ENCODE data around the gene SSTR3. TPM values are rescaled to one million over a fixed set of nuclear protein-coding genes. Genes with fewer than 3 reads are reported as not detected.
"Not testable (repeated sequence)": the region's sequence is repeated elsewhere in the genome, so short reads cannot be mapped to it uniquely, and the experiment has no call there.

The SSTR3 gene
- total and polyA plus RNA-seq, 8 donors = 0.04 to 0.26 (median 0.09) TPM; not detected in 2

DNA sequence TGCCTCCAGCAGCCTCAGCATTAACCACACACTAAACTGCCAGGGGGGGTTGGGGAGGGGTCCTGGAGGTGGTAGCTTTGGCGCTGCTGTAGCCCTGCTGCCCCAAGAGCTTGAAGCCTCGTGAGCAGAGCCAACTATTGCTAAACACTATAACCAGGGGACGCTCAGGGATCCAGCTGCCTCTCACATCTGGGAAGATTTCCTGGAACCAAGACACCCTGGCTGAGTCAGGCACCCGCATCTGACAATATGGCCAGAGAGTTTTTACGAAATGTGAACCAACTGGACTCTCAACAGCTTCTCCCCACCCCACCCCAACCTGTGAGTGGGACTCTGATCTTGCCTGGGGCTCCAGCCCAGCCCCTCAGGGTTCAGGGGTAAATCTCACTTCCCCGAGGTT lies 38.6 kb downstream of the SSTR3 start:
- DNase-seq (peak in 1 of 4 donors; percentile 31), ATAC-seq (no peak)
- intact Hi-C loops (cut with DNase I) = no loop called here
- Histone ChIP-seq H3K27me3 (peaks cover 0 to 14% of the 10 kb centered on the region in 2 donors), H3K4me3 (no peak overlapping the region), H3K4me1 (peaks cover 23 to 37% of the 10 kb centered on the region in 2 donors), H3K9me3 (no peaks in the 10 kb centered on the region), H3K36me3 (no peaks in the 10 kb centered on the region), H3K27ac (no peak overlapping the region)
- TF ChIP-seq, protein P1, sequence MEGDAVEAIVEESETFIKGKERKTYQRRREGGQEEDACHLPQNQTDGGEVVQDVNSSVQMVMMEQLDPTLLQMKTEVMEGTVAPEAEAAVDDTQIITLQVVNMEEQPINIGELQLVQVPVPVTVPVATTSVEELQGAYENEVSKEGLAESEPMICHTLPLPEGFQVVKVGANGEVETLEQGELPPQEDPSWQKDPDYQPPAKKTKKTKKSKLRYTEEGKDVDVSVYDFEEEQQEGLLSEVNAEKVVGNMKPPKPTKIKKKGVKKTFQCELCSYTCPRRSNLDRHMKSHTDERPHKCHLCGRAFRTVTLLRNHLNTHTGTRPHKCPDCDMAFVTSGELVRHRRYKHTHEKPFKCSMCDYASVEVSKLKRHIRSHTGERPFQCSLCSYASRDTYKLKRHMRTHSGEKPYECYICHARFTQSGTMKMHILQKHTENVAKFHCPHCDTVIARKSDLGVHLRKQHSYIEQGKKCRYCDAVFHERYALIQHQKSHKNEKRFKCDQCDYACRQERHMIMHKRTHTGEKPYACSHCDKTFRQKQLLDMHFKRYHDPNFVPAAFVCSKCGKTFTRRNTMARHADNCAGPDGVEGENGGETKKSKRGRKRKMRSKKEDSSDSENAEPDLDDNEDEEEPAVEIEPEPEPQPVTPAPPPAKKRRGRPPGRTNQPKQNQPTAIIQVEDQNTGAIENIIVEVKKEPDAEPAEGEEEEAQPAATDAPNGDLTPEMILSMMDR (IDR thresholded peaks at IDR 0.05) = no peak

DNA sequence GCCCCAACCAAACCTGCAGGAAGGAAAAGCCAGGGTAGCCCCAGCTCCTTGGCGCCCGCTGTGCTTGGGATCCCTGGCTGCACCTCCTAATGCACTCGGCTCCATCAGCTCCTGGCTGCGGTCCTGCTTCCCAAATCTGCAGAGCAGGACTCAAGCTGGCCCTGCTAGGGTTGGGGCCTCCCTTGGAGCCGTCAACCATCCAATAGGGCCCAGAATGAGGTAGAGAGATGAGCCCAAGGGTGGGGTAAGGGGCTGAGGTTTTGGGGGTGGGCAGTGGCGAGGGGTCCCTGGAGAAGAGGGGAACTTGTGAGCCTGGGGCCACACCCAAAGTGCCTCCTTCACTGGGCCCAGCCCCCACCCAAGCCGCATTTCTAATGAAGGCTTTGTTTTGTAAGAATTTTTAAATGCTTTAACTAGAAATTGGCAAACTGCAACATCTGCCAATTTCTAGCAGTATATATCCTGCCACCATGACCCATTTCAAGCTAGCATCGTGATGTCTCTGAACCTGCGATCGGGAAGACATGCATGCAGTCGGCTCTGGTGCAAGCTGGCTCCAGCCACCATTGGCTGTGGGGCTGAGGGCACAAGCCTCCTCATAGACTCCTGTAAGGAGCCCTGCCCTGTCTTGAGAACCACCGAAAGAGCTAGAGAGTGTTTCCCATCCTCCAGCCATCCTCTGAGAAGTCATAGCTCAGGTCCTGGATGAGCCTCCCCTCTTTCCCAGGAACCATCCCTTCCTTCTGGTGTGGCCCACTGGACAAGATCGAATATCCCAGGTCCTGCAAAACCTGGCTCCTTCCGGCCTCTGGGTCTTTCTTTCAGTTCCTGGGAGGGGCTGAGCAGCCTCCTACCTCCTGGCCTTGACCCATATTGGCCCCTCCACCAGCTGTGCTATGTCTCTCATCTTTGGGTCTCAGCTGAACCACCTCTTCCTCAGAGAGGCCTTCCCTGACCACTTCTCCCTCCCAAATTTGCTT lies 39.7 kb downstream of the SSTR3 start:
- Histone ChIP-seq H3K9me3 (no peaks in the 10 kb centered on the region), H3K36me3 (no peaks in the 10 kb centered on the region), H3K4me1 (peaks cover 17 to 31% of the 10 kb centered on the region in 2 donors), H3K27me3 (peaks cover 0 to 14% of the 10 kb centered on the region in 2 donors), H3K4me3 (no peak overlapping the region), H3K27ac (no peak overlapping the region)
- ATAC-seq (no peak), DNase-seq (peak in 2 of 4 donors; percentile 14 to 42)
- intact Hi-C loops (cut with DNase I) = no loop called here
- TF ChIP-seq, protein P1 (IDR thresholded peaks at IDR 0.05) = no peak

DNA sequence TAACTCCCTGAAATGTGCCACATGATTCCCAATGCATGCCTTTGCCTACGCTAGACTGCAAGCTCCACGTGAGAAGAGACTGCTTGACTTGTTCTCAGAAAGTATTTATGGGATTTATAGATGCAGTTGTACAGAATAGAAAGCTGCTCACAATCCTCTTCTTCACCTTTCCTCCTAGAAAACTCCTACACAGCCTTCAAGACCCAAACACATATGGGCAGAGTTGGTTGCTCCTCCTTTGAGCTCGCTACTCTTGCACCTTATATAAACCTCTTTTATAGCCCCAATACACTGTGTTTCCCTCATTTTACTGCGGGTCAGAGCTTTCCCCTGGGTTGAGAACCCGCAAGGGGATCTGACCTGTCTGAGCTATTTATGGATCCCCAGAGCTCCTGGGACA lies 40.6 kb downstream of the SSTR3 start:
- Histone ChIP-seq H3K27ac (no peak overlapping the region), H3K4me3 (no peak overlapping the region), H3K4me1 (peaks cover 12 to 27% of the 10 kb centered on the region in 2 donors), H3K27me3 (peaks cover 0 to 14% of the 10 kb centered on the region in 2 donors), H3K9me3 (no peaks in the 10 kb centered on the region), H3K36me3 (no peaks in the 10 kb centered on the region)
- intact Hi-C loops (cut with DNase I) = no loop called here
- DNase-seq (no peak), ATAC-seq (no peak)
- TF ChIP-seq, protein P1 (IDR thresholded peaks at IDR 0.05) = no peak

DNA sequence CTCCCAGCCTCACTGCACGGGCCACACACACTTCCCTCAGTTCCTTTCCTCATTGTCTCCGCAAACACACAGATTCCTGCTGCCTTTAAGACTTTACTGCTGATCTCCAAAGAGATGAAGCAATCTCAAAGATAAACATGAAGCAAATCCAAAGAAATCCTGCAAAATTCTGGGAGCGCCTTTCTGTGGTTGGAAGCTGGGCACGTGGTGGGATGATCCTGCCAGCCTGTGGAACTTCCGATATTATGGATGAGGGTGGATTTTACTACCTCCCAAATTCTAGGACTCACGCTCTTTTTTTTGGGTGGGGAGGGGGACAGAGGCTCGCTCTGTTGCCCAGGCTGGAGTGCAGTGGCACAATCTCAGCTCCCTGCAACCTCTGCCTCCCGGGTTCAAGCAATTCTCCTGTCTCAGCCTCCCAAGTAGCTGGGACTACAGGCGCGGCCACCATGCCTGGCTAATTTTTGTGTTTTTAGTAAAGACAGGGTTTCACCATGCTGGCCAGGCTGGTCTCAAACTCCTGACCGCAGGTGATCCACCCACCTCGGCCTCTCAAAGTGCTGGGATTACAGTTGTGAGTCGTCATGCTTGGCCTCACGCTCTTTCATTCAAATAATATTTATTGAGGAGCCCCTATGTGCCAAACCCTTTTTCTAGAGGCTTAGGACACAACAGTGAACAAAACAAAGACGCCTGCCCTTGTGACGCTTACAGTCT lies 41.4 kb downstream of the SSTR3 start:
- Histone ChIP-seq H3K27me3 (peaks cover 0 to 13% of the 10 kb centered on the region in 2 donors), H3K4me1 (peaks cover 7 to 21% of the 10 kb centered on the region in 2 donors), H3K27ac (peak overlapping the region in 1 of 2 donors; percentile 53)
- H3K4me3 ChIP-seq; intact Hi-C loops (cut with DNase I); H3K9me3 ChIP-seq; H3K36me3 ChIP-seq; DNase-seq; ATAC-seq: not testable (repeated sequence)

DNA sequence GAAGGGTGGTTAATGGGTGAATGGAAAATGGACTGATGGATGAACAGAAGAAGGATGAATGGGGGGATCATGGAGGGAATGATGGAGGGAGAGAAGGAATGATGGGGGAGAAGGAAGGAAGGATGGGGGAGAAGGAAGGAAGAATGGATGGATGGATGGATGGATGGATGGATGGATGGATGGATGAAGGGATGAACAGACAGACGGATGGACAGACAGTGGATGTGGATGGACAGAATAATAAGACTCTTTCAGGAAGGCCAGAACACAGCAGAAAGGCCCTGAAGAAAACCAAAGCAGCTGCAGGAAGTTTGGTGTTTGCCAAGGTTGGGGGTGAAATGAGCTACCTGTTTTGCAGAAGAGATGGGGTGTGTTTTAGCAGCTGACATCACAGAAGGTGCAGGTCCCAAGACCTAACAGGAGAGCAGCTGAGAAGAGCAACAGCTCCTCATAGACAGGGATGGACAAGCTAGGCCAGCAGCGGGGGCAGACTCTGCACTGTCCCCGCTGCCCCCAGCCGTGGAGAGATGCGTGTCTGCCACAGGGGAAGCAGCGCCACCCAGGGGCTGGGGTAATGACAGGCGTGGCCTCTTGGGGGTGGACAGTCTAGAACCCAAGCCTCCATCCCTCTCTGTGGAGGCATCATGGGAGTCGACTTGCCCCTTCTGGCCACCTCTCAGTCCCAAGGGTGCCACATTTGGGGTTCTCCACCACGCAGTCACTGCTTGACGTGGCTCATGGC lies 42.2 kb downstream of the SSTR3 start:
- H3K27me3 ChIP-seq = peaks cover 0 to 7% of the 10 kb centered on the region in 2 donors
- ATAC-seq = no peak
- no peaks in the 10 kb centered on the region for H3K9me3 ChIP-seq
- peak overlapping the region in 1 of 2 donors; percentile 53 for H3K27ac ChIP-seq
- peaks cover 5 to 15% of the 10 kb centered on the region in 2 donors for H3K4me1 ChIP-seq
- intact Hi-C loops (cut with DNase I) = no loop called here
- no peak overlapping the region for H3K4me3 ChIP-seq
- TF ChIP-seq, protein P1 (IDR thresholded peaks at IDR 0.05) = no peak
- DNase-seq = peak in 2 of 4 donors; percentile 19 to 50
- H3K36me3 ChIP-seq = no peaks in the 10 kb centered on the region
